SK-N-SH (cell line): ENCODE data around the gene APBA2.

Source experiments
- CTCF ChIP-seq: fragments of 200-600 bp; sonication (generic); IDR thresholded peaks from 2 replicates; pipeline ENCODE4 v1.6.1; 2017; ENCODE audit warnings: antibody characterized with exemption, mild to moderate bottlenecking, moderate library complexity
- TCF12 ChIP-seq: IDR thresholded peaks from 2 replicates; pipeline ENCODE4 v1.4.0; 2012
- TF ChIP-seq, protein P1 (sequence below): IDR thresholded peaks from 2 replicates; pipeline ENCODE4 v1.6.1; 2012; ENCODE audit warnings: mild to moderate bottlenecking, low read depth, low read length, moderate library complexity

GRCh38 chr15:29016518-29016917 lies 130.7 kb downstream of the APBA2 start:
- TF ChIP-seq CTCF (no peak), TCF12 (no peak)
- TF ChIP-seq, protein P1, sequence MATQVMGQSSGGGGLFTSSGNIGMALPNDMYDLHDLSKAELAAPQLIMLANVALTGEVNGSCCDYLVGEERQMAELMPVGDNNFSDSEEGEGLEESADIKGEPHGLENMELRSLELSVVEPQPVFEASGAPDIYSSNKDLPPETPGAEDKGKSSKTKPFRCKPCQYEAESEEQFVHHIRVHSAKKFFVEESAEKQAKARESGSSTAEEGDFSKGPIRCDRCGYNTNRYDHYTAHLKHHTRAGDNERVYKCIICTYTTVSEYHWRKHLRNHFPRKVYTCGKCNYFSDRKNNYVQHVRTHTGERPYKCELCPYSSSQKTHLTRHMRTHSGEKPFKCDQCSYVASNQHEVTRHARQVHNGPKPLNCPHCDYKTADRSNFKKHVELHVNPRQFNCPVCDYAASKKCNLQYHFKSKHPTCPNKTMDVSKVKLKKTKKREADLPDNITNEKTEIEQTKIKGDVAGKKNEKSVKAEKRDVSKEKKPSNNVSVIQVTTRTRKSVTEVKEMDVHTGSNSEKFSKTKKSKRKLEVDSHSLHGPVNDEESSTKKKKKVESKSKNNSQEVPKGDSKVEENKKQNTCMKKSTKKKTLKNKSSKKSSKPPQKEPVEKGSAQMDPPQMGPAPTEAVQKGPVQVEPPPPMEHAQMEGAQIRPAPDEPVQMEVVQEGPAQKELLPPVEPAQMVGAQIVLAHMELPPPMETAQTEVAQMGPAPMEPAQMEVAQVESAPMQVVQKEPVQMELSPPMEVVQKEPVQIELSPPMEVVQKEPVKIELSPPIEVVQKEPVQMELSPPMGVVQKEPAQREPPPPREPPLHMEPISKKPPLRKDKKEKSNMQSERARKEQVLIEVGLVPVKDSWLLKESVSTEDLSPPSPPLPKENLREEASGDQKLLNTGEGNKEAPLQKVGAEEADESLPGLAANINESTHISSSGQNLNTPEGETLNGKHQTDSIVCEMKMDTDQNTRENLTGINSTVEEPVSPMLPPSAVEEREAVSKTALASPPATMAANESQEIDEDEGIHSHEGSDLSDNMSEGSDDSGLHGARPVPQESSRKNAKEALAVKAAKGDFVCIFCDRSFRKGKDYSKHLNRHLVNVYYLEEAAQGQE, result no peak
